Uterus (tissue), 4 donors: ENCODE data around the gene ZNF326. TPM values are rescaled to one million over a fixed set of nuclear protein-coding genes. Genes with fewer than 3 reads are reported as not detected.

Experiments used
- DNase-seq, 2 donors: peaks; one replicate each; pipeline ENCODE4 v3.0.0-alpha.2; 2019 to 2020
- H3K27ac ChIP-seq, 2 donors: fragments of 200-600 bp; sonication (generic); 1 replicate in 1 of 2; 2 replicates in 1 of 2; pipeline ENCODE4 v1.5.1; 2016 to 2018
- H3K27me3 ChIP-seq, 2 donors: fragments of 200-600 bp; sonication (generic); one replicate each; pipeline ENCODE4 v1.5.1; 2018 to 2019; ENCODE audit warnings: control low read depth in 1 of 2
- H3K36me3 ChIP-seq, 2 donors: fragments of 200-600 bp; sonication (generic); one replicate each; pipeline ENCODE4 v1.5.1; 2019; ENCODE audit warnings: control low read depth in 1 of 2
- H3K4me1 ChIP-seq, 2 donors: fragments of 200-600 bp; sonication (generic); one replicate each; pipeline ENCODE4 v1.5.1; 2018 to 2019; ENCODE audit warnings: control low read depth in 1 of 2
- H3K4me3 ChIP-seq, 2 donors: fragments of 200-600 bp; sonication (generic); 1 replicate in 1 of 2; 2 replicates in 1 of 2; pipeline ENCODE4 v1.5.1; 2018 to 2019; ENCODE audit warnings: mild to moderate bottlenecking in 1 of 2
- H3K9me3 ChIP-seq, 2 donors: fragments of 200-600 bp; sonication (generic); one replicate each; pipeline ENCODE4 v1.5.1; 2019; ENCODE audit warnings: control low read depth in 1 of 2
- POLR2A ChIP-seq, 2 donors: fragments of 450-650 bp; IDR thresholded peaks; one replicate each; pipeline ENCODE4 v1.6.1; 2016; ENCODE audit warnings: antibody characterized with exemption in 2 of 2, mild to moderate bottlenecking in 1 of 2, moderate library complexity in 1 of 2
- intact Hi-C: fragments of 100-400 bp; cut with DNase I; formaldehyde crosslinking; loops from one replicate; pipeline ENCODE4 v1.15.1; 2023; ENCODE audit warnings: low total_unique reads
- total RNA-seq, 4 donors: library from RNA; depleted of rRNA in 3 of 4; stranded (reverse); fragments of >200 nt in 3 of 4; gene quantifications; one replicate each; pipeline versions ENCODE4 v1.1.0 to v1.2.4, GENCODE V29; 2014 to 2023
- TF ChIP-seq, protein P1 (sequence below), 4 experiments: fragments of 200-600 bp in 2 of 4; fragments of 450-650 bp in 2 of 4; sonication (generic) in 2 of 4; IDR thresholded peaks; one replicate each; pipeline ENCODE4 v1.5.1; 2016 to 2019; ENCODE audit warnings: antibody characterized with exemption in 4 of 4, mild to moderate bottlenecking in 2 of 4, moderate library complexity in 1 of 4
- donor health status: DM: yes; HTN: yes; CAD: no.

ZNF326 gene
- total RNA-seq, 4 donors from 2014 or later: 6.7 to 43.3 (median 24.1) TPM

DNA sequence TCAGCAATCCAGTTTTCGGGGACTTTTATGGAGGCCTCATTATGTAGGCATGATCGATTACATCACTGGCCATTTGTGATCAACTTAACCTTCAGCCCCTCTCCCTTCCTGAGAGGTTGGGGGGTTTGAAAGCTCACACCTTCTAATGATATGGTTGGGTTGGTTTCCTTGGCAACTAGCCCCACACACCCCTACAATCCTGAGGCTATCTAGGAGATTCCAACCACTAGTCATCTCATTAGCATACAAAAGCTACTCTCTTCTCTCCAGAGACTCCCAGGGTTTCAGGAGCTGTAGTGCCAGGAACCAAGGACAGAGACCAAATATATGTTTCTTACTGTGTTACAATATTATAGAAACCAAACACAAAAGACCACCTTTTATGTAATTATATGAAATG, 35.2 kb upstream of the ZNF326 start:
- no peaks in the 10 kb centered on the region for H3K9me3 ChIP-seq
- no peak for TF ChIP-seq POLR2A (IDR thresholded peaks at IDR 0.05)
- TF ChIP-seq, protein P1, sequence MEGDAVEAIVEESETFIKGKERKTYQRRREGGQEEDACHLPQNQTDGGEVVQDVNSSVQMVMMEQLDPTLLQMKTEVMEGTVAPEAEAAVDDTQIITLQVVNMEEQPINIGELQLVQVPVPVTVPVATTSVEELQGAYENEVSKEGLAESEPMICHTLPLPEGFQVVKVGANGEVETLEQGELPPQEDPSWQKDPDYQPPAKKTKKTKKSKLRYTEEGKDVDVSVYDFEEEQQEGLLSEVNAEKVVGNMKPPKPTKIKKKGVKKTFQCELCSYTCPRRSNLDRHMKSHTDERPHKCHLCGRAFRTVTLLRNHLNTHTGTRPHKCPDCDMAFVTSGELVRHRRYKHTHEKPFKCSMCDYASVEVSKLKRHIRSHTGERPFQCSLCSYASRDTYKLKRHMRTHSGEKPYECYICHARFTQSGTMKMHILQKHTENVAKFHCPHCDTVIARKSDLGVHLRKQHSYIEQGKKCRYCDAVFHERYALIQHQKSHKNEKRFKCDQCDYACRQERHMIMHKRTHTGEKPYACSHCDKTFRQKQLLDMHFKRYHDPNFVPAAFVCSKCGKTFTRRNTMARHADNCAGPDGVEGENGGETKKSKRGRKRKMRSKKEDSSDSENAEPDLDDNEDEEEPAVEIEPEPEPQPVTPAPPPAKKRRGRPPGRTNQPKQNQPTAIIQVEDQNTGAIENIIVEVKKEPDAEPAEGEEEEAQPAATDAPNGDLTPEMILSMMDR (IDR thresholded peaks at IDR 0.05): no peak
- no peaks in the 10 kb centered on the region for H3K4me1 ChIP-seq
- intact Hi-C loops: no loop called here
- H3K4me3 ChIP-seq: no peak overlapping the region
- no peak for DNase-seq
- H3K36me3 ChIP-seq: no peaks in the 10 kb centered on the region
- no peak overlapping the region for H3K27ac ChIP-seq
- H3K27me3 ChIP-seq: no peaks in the 10 kb centered on the region

DNA sequence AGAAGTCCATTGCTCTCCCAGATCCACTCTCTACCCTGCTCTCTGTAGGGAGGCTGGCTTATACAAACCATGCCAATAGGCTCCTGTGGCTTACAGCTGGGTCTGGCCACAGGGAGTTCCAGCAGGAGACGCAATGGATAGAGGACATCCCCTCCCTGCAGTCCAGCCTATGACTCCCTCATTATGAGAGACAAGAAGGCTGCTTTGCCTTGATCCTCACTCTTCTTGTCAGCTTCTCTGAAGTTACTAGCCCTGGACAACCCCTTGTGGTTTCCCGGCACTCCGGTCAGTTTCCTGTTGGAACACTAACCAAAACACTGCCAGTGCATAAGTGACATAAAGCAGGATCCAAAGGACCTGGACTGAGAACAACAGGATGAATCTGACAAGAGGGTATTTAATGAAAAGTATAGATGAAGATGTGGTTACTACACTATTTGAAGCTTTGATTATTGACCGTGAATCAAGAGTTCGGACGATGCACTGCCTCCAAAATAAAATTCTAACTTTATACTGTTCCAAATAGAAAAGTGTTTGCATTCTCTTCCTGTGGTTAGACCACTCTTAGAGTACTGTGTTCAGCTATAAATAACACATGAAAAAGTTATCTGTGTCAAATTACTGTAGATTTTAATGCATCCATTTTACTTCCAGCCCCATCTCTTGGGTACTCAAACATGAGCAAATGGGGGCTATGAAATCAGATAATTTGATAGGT, 32.7 kb upstream of the ZNF326 start:
- Histone ChIP-seq H3K27ac (no peak overlapping the region), H3K4me3 (no peak overlapping the region), H3K4me1 (no peaks in the 10 kb centered on the region), H3K36me3 (no peaks in the 10 kb centered on the region), H3K9me3 (no peaks in the 10 kb centered on the region), H3K27me3 (no peaks in the 10 kb centered on the region)
- DNase-seq: no peak
- no peak for TF ChIP-seq POLR2A (IDR thresholded peaks at IDR 0.05)
- TF ChIP-seq, protein P1 (IDR thresholded peaks at IDR 0.05): no peak
- intact Hi-C loops: no loop called here

DNA sequence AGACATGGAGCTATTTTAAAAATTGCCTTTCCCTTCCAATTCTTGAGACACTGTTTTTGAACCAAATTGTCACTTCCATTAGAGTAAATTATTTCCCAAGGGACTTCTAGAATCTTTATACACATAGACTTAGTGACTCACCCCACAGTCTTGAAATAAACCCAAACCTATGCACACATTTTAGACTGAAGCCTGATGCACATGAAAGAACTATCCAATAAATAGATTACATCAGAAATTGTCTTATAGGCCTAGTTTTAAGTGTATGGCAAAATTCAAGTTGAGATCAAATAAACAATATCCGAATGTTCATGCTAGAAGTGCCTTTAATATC, 32.2 kb upstream of the ZNF326 start:
- Histone ChIP-seq H3K4me1 (no peaks in the 10 kb centered on the region), H3K9me3 (no peaks in the 10 kb centered on the region), H3K4me3 (no peak overlapping the region), H3K27me3 (no peaks in the 10 kb centered on the region), H3K36me3 (no peaks in the 10 kb centered on the region), H3K27ac (no peak overlapping the region)
- no peak for DNase-seq
- intact Hi-C loops: no loop called here
- TF ChIP-seq, protein P1 (IDR thresholded peaks at IDR 0.05): no peak
- TF ChIP-seq POLR2A (IDR thresholded peaks at IDR 0.05): no peak

DNA sequence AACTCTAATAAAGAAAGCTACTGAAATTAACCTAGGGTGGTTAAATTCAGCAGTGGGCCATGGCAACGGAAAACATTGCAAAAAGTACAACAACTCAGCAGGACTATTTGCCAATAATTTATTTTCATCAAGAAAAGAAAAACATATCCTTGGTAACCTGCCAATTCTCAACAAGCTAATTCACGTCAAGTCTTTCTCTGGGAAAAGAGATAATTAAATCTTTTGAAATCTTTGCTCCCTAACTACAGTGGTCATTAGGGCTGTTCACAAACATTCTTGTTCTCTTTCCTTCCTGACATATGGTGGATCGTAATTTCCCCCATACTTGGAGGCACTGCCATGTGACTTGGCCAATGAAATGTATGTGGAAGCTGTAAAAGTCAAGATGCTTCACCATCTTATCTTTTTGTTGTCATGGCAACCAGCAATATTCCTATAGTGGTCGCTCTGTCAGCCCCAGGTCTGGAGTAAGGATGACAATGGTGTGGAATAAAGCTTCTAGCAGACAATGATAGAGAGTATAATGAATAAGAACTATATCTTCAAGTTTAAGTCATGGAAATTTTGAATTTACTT, 29.6 kb upstream of the ZNF326 start:
- H3K9me3 ChIP-seq: no peaks in the 10 kb centered on the region
- no peaks in the 10 kb centered on the region for H3K4me1 ChIP-seq
- H3K27me3 ChIP-seq: no peaks in the 10 kb centered on the region
- intact Hi-C loops: no loop called here
- H3K4me3 ChIP-seq: no peak overlapping the region
- no peak overlapping the region for H3K27ac ChIP-seq
- TF ChIP-seq, protein P1 (IDR thresholded peaks at IDR 0.05): no peak
- TF ChIP-seq POLR2A (IDR thresholded peaks at IDR 0.05): no peak
- no peak for DNase-seq
- H3K36me3 ChIP-seq: no peaks in the 10 kb centered on the region

DNA sequence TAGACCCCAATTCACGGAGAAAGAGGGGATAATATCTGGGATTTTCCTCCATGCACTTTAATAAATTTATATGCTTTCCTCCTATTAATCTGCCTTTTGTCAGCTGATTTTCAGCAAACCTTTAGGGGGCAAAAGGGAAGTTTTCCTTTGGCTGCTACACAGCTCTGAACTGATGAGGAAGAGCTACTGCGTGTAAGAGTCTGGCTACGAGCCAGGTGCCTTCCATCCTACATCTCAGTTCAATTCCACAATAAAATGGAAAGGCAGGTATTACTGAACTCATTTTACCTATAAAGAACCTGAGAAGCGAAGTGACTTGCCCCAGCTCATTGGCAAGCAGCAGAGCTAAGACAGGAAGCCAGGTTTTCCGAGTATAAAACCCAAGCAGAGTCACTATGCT, 28.3 kb upstream of the ZNF326 start:
- TF ChIP-seq, protein P1 (IDR thresholded peaks at IDR 0.05): no peak
- TF ChIP-seq POLR2A (IDR thresholded peaks at IDR 0.05): no peak
- H3K27me3 ChIP-seq: no peaks in the 10 kb centered on the region
- no peaks in the 10 kb centered on the region for H3K4me1 ChIP-seq
- H3K27ac ChIP-seq: no peak overlapping the region
- intact Hi-C loops: no loop called here
- no peaks in the 10 kb centered on the region for H3K36me3 ChIP-seq
- no peak overlapping the region for H3K4me3 ChIP-seq
- no peak for DNase-seq
- H3K9me3 ChIP-seq: no peaks in the 10 kb centered on the region
